ENCODE data around the gene RHO. TPM values are rescaled to one million over a fixed set of nuclear protein-coding genes. Genes with fewer than 3 reads are reported as not detected.

RHO gene
- total and polyA plus RNA-seq, 2 donors (not counting 3 experiments of a cell fraction or from before 2014, with no cell fraction given), result not detected

GRCh38 chr3:129539206-129539605 lies 10.8 kb downstream of the RHO start:
- Histone ChIP-seq H3K9ac (replicated peaks; ENCODE audit: extremely low read depth, insufficient read depth, low read length) (no peak overlapping the region), H3K36me3 (ENCODE audit: control insufficient read depth in 2 of 2, extremely low read depth in 1 of 2, insufficient read depth in 2 of 2, low read length in 2 of 2) (no peaks in the 10 kb centered on the region), H3K9me3 (replicated peaks; ENCODE audit: control insufficient read depth, insufficient read depth, low read length) (no peaks in the 10 kb centered on the region), H3K79me2 (ENCODE audit: control insufficient read depth, insufficient read depth, low read length) (no peaks in the 10 kb centered on the region), H2AFZ (ENCODE audit: low read depth, low read length) (no peak overlapping the region), H3K4me1 (ENCODE audit: control insufficient read depth, extremely low read depth, insufficient read depth, low read length) (no peaks in the 10 kb centered on the region), H3K9me1 (replicated peaks; ENCODE audit: control insufficient read depth, extremely low read depth, insufficient read depth, low read length) (no peaks in the 10 kb centered on the region), H3K27me3 (ENCODE audit: control insufficient read depth in 2 of 2, insufficient read depth in 2 of 2, low read length in 2 of 2) (no peaks in the 10 kb centered on the region), H4K20me1 (replicated peaks; ENCODE audit: control insufficient read depth, extremely low read depth, insufficient read depth, low read length) (no peaks in the 10 kb centered on the region), H3K4me3 (replicated peaks in 1 of 3; ENCODE audit: insufficient read depth in 1 of 3, low read depth in 1 of 3, low read length in 3 of 3) (no peak overlapping the region), H3K27ac (ENCODE audit: insufficient read depth, low read depth, low read length) (no peak overlapping the region), H3K4me2 (ENCODE audit: insufficient read depth, low read length) (no peak overlapping the region)
- FAIRE-seq (no peak), DNase-seq (ENCODE audit: low read depth, low spot score) (no peak)
- dilution Hi-C loops (cut with MboI; ENCODE audit: extremely low pct_ligation_motif_present, low sequenced_read_pairs), result no loop called here
- no TSS peak for BruUV-seq (replicated peaks)
- ChIA-PET POLR2A (no interaction called here), CTCF (interaction anchor here (1.1 kb wide), 1 partner anchor 49 kb away, joined by 3 read pairs; no protein-coding TSS in a partner anchor)
- intact Hi-C loops (cut with micrococcal nuclease), result no loop called here
- no peak for TF ChIP-seq FOS (IDR thresholded peaks at IDR 0.05; ENCODE audit: borderline replicate concordance, insufficient read depth, low read length)
- no peak for TF ChIP-seq POLR2AphosphoS5 (IDR thresholded peaks at IDR 0.05; ENCODE audit: insufficient read depth, low read depth, low read length)
- no peak for TF ChIP-seq EZH2 (IDR thresholded peaks at IDR 0.05; ENCODE audit: borderline replicate concordance, low read depth, low read length, severe bottlenecking)
- no peak for TF ChIP-seq POLR2A (IDR thresholded peaks at IDR 0.05; ENCODE audit: low read depth, low read length)
- no peak for TF ChIP-seq MAX (IDR thresholded peaks at IDR 0.05; ENCODE audit: insufficient read depth, insufficient read length)
- TF ChIP-seq GATA2 (IDR thresholded peaks at IDR 0.05; ENCODE audit: insufficient read depth, insufficient read length, low read depth, low read length), result no peak
- TF ChIP-seq MYC (IDR thresholded peaks at IDR 0.05; ENCODE audit: low read depth, low read length), result no peak
- TF ChIP-seq CTCF (IDR thresholded peaks at IDR 0.05; ENCODE audit: extremely low read depth in 1 of 2, insufficient read depth in 1 of 2, low read depth in 1 of 2, low read length in 2 of 2), result no peak
- TF ChIP-seq JUN (IDR thresholded peaks at IDR 0.05; ENCODE audit: borderline replicate concordance, insufficient read depth, insufficient read length, low read depth), result no peak

All from endothelial cell of umbilical vein (primary cell).